Mucosa of stomach (tissue), 1 donor: ENCODE measurements around the gene SUGCT.
"Not testable (repeated sequence)": the region's sequence is repeated elsewhere in the genome, so short reads cannot be mapped to it uniquely, and the experiment has no call there.

Experiments
- H3K27me3 ChIP-seq: one replicate; pipeline ENCODE4 v1.7.0; 2013; ENCODE audit warnings: mild to moderate bottlenecking, low read length; ENCODE audit not compliant: control insufficient read depth, insufficient read depth
- H3K36me3 ChIP-seq: one replicate; pipeline ENCODE4 v1.7.0; 2013; ENCODE audit warnings: low read length; ENCODE audit not compliant: control insufficient read depth, insufficient read depth
- H3K4me1 ChIP-seq: one replicate; pipeline ENCODE4 v1.7.0; 2013; ENCODE audit warnings: mild to moderate bottlenecking, low read length; ENCODE audit not compliant: control insufficient read depth, insufficient read depth
- H3K4me3 ChIP-seq: one replicate; pipeline ENCODE4 v1.7.0; 2013; ENCODE audit warnings: low read length
- H3K9ac ChIP-seq: one replicate; pipeline ENCODE4 v1.7.0; 2013; ENCODE audit warnings: mild to moderate bottlenecking, low read length, moderate library complexity
- H3K9me3 ChIP-seq: one replicate; pipeline ENCODE4 v1.7.0; 2013; ENCODE audit warnings: mild to moderate bottlenecking, low read length, moderate library complexity; ENCODE audit not compliant: control insufficient read depth
- donor health status: Pancreatic carcinoma.

SUGCT gene

DNA sequence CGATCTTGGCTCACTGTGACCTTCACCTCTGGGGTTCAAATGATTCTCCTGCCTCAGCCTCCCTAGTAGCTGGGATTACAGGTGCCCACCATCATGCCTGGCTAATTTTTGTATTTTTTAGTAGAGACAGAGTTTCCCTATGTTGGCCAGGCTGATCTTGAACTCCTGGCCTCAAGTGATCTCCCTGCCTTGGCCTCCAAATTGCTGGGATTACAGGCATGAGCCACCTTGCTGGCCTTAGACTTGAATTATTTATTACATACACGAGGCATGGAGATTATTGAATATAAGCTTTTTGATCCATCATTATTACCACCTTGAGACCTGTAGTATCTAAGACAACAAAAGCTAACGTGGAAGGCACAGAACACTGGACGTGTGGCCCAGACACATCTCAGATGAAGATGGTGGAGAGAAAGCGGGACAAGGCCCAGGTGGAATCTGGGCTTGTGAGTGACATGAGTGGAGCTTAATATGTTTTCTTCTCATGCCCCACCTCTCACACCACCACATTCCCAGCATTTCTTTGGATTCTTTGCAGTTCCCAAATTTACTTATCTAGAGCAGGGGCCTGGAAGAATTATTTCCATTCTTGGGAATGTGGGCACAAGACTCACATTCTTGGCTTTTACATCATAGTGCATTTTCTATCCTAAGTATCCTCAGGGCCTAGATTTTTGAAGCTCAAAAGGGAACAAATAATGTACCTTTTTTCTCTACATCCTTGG is 76.6 kb downstream of the SUGCT start:
- Histone ChIP-seq H3K4me3 (no peak overlapping the region), H3K9ac (no peak overlapping the region), H3K36me3 (no peaks in the 10 kb centered on the region), H3K27me3 (no peaks in the 10 kb centered on the region), H3K9me3 (no peaks in the 10 kb centered on the region), H3K4me1 (no peaks in the 10 kb centered on the region)

DNA sequence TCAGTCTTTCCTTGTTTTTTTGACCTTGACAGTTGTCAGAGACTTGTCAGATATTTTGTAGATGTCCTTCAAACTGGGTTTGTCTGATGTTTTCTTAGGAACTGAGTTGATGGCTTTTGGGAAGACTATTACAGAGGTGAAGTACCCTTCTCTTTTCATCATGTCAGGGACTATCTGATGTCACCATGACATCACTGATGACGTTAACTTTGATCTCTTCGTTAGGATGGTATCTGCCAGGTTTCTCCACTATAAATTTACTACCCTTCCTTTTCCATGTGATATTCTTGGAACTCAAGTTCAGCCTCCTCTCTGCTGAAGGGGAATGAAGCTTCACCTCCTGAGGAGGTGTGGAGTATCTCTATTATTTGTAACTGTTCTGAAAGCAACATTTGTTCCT is 78.5 kb downstream of the SUGCT start:
- Histone ChIP-seq H3K27me3 (no peaks in the 10 kb centered on the region), H3K4me3 (no peak overlapping the region), H3K36me3 (no peaks in the 10 kb centered on the region), H3K9ac (no peak overlapping the region), H3K9me3 (no peaks in the 10 kb centered on the region), H3K4me1 (no peaks in the 10 kb centered on the region)

DNA sequence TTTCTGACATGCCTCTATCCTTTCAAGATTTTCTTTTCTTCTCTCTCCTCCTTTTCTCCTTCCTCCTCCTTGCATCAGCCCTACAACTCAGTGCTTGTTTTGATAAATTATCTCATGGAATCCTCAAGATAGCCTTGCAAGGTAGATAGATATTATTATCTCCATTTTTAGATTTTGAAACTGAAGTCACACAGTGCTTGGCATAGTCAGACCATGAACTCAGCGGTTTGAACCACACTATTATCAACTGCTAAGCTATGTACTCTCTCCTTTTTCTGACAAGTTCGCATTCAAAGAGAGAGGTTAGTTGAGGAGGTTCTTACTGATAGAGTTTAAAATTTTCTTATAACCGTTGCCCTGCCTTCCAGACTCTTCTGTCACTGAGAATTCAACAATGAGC is 79.1 kb downstream of the SUGCT start:
- Histone ChIP-seq H3K4me1 (no peaks in the 10 kb centered on the region), H3K4me3 (no peak overlapping the region), H3K27me3 (no peaks in the 10 kb centered on the region), H3K9me3 (no peaks in the 10 kb centered on the region), H3K36me3 (no peaks in the 10 kb centered on the region), H3K9ac (no peak overlapping the region)

DNA sequence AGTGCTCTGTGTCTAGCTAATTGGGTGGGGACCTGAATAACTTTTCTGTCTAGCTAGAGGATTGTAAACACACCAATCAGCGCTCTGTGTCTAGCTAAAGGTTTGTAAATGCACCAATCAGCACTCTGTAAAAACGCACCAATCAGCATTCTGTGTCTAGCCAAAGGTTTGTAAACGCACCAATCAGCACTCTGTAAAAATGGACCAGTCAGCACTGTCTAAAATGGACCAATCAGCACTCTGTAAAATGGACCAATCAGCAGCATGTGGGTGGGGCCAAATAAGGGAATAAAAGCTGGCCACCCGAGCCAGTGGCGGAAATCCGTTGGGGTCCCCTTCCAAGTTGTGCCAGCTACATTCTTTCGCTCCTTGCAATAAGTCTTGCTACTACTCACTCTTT is 83.8 kb downstream of the SUGCT start:
- H3K4me1 ChIP-seq, H3K4me3 ChIP-seq, H3K27me3 ChIP-seq, H3K9me3 ChIP-seq, H3K36me3 ChIP-seq, H3K9ac ChIP-seq: not testable (repeated sequence)

DNA sequence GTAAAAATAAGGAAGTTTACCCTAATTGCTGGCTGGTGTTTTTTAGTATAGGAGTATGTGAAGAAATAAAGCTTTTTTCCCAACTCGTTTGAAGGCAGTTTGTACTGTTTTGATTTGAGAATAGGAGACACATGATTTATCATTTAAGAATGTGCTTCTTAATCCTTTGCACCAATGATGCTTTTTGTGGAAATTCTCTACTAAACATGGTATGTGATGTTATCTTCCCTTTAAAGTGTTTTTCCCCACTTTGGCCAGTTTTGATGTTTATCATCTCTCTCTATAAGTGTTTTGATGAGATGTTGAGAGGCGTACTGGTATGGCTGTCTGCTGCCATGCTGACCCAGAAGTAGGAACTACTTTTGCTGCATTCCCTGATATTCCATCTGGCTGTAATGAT is 85.1 kb downstream of the SUGCT start:
- Histone ChIP-seq H3K9me3 (no peaks in the 10 kb centered on the region), H3K9ac (no peak overlapping the region), H3K4me1 (no peaks in the 10 kb centered on the region), H3K4me3 (no peak overlapping the region), H3K27me3 (no peaks in the 10 kb centered on the region), H3K36me3 (no peaks in the 10 kb centered on the region)

DNA sequence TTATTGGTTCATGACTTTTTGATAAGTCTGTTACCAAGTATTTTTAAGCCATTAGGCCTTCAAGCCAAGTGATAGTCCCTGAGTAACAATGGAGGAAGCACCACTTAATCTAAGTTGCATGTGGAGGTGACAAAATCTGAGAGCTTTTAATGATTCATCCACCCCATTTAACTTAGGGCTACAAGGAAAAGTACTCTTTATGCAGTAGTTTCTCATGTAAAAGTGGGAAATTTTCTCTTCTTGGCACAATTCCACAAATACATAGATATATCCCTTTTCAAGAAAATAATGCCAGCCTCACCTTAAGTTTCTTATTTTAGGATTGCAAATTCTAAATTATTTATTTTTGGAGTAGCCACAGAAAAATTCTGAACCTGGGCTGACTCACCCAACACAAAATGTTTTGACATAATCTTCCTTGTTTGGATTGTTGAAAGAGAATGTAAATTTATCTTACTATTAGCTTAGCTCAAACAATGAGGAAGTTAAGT is 85.7 kb downstream of the SUGCT start:
- Histone ChIP-seq H3K9me3 (no peaks in the 10 kb centered on the region), H3K27me3 (no peaks in the 10 kb centered on the region), H3K4me3 (no peak overlapping the region), H3K9ac (no peak overlapping the region), H3K4me1 (no peaks in the 10 kb centered on the region), H3K36me3 (no peaks in the 10 kb centered on the region)

DNA sequence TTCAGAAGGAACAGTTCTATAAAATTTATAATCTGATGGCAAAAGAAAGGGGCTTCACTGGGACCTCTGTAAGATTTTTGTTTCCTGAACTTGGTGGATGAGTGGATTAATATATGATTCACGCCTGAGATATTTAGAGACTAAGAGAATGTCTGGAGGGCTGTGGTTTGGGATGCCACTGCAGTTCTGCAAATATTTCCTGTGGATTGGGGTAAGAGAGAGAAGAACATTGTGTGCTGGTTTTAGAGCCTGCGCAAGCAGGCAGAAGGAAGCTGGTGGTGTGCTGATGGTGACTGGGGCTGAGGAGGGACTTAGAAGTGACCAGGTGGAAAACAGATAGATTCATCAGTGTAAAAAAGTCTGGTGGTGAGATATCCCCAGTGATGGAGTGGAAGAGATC is 87.0 kb downstream of the SUGCT start:
- Histone ChIP-seq H3K4me1 (no peaks in the 10 kb centered on the region), H3K36me3 (no peaks in the 10 kb centered on the region), H3K9ac (no peak overlapping the region), H3K4me3 (no peak overlapping the region), H3K27me3 (no peaks in the 10 kb centered on the region), H3K9me3 (no peaks in the 10 kb centered on the region)

DNA sequence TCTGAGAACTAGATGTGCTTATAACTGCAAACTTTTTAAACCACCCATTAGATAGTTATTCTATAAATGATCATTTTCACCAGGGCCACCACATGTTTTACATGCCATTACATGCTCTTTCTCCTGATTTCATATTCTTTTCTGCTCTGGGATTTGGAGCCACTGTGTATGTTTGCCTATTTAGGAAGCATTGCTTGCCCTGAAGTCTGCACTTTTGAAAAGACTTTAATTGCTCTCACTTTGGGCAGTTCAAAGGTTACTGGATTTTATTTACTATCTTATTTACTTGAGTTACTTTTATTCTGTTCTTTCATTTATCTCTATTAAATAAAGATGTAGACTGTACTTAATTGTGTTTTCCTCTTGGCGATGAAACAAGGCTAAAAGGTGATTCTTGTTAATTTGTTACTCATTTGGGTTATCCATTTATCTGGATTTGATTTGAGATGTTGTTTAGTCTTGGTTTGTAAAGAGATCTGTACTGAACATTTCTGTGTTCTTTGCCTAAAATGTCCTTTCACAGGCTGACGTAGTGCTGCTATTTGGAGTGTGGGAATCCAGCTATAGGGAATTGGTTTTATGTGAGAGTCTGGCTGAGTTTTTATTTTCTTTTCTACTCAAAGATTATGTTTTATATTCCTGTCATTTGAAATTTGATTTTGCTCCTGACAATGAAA is 88.8 kb downstream of the SUGCT start:
- no peaks in the 10 kb centered on the region for H3K4me1 ChIP-seq
- H3K27me3 ChIP-seq, result no peaks in the 10 kb centered on the region
- H3K4me3 ChIP-seq, result no peak overlapping the region
- no peaks in the 10 kb centered on the region for H3K36me3 ChIP-seq
- H3K9ac ChIP-seq, result no peak overlapping the region
- no peaks in the 10 kb centered on the region for H3K9me3 ChIP-seq

DNA sequence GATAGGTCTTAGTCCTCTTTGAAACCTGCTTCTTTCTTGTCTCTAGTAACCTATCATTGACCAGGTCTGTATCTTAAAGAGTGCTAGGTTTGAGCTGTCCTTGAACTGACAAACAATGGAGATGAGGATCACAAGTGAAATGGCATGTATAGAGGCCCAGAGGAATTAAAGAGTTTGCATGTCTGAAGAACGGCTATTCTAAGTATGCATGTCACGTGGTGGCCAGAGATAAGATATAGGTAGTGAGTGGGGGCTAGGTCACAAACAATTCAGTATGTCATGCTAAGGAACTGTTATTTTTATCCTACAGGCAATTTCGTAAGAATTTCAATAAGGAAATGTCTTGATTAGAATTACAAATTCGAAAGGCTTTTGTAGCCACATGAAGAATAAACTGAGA is 95.3 kb downstream of the SUGCT start:
- Histone ChIP-seq H3K9me3 (no peaks in the 10 kb centered on the region), H3K36me3 (no peaks in the 10 kb centered on the region), H3K4me3 (no peak overlapping the region), H3K4me1 (peaks cover 10% of the 10 kb centered on the region), H3K9ac (no peak overlapping the region), H3K27me3 (no peaks in the 10 kb centered on the region)

DNA sequence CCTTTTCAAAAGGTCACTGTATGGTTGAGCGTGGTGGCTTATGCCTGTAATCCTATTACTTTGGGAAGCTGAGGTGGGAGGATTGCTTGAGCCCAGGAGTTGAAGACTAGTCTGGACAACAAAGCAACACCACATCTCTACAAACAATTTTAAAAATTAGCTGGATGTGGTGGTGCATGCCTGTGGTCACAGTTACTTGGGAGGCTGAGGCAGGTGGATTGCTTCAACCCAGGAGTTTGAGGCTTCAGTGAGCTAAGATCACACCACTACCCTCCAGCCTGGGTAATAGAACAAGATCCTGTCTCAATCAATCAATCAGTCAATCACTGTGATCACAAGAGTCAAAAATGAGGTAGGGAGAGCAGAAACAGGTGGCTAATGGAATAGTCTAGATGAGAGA is 97.0 kb downstream of the SUGCT start:
- Histone ChIP-seq H3K4me1 (peaks cover 10% of the 10 kb centered on the region), H3K4me3 (no peak overlapping the region), H3K9ac (no peak overlapping the region), H3K9me3 (no peaks in the 10 kb centered on the region), H3K27me3 (no peaks in the 10 kb centered on the region), H3K36me3 (no peaks in the 10 kb centered on the region)

DNA sequence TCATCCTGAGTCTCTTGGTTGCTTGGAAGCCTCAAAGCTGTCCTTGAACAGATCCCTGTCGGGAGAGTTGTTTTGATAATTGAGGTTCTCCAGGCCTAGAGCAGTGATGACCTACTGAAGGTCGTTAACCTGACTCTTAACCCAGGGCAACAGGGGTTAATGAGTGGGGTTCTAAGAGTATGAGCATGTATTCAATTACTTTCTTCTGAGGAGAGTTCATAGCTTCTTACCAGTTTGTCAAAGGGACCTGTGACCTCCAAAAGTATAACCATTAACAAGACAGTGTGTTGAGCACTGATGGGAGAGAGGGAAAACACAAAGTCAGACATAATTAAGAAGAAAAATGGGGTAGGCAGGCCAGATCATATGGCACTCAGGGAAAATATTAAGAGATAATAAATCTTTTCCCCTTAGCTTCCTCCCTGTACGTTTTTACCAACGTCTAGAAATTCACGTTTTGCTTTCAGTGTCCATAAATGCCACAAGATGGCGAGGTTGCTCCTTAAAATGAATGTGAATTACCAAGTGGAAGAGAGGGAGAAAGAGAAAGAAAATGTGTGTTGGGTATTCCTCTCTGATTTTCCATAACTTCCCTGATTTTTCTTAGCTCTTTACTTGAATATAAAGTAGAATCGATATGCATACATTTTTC is 97.6 kb downstream of the SUGCT start:
- Histone ChIP-seq H3K4me3 (no peak overlapping the region), H3K9me3 (no peaks in the 10 kb centered on the region), H3K4me1 (peaks cover 10% of the 10 kb centered on the region), H3K9ac (no peak overlapping the region), H3K27me3 (no peaks in the 10 kb centered on the region), H3K36me3 (no peaks in the 10 kb centered on the region)

DNA sequence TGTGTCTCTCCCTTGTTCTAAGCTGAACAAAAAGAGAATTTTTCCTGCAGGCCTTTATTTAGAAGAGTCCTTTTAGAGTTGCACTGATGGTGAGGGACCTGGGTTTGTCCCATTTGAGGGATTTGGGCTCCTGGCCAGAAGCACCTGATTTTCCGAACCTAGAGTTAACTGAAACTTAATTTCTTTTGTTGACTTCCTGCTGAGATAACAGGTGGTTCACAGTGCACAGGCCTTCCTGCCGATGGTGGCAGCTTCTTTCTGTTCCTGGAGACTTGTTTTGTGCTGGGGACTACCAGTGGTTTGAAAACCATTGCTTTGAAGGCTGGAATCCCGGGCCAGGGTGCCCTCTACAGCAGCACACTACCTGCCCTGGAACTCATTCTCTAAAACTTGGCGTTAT is 99.2 kb downstream of the SUGCT start:
- Histone ChIP-seq H3K27me3 (no peaks in the 10 kb centered on the region), H3K9ac (no peak overlapping the region), H3K4me1 (peaks cover 10% of the 10 kb centered on the region), H3K36me3 (no peaks in the 10 kb centered on the region), H3K4me3 (peak overlapping the region; percentile 4), H3K9me3 (no peaks in the 10 kb centered on the region)
